HCEC 1CT (cell line): ENCODE results near the gene PPP1R13B.

Experiments
- DNase-seq: peaks from one replicate; pipeline ENCODE4 v3.0.0-alpha.2; 2017

Gene PPP1R13B

DNA sequence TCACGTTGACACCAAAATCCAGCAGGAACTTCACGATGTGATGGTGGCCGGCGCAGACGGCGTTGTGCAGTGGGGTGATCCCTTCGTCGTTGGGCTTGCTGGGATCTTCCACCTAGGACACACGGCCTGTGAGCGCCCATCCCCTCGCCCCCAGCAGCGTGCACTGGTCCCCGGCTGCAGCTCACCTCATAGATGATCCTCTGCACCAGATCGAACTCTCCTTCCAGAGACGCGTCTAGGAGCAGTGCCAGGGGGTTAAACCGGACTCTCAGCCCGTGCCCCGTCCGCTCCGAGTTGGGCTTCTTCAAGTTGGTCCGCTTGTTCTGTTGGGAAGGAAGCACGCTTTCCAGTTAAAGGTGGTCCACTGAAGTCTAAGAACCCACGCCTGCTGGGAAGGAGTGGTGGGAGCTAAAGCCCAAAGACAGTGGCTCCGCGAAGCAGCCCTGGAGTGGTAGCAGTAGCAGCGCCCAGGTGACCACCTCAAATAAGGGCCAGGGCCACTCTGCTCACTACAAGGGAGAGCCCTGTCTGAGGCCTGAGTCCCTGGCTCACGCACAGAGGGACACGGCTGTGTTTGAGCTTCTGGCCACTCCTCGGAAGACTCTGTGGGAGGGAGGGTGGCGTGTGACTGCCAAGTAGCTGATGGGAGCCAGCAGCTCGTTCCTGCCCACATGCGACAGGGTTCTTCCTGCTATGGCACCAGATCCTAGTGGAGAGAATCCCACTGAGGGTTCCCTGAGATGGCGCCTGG is 108.5 kb downstream of the PPP1R13B start:
- DNase-seq, result no peak

DNA sequence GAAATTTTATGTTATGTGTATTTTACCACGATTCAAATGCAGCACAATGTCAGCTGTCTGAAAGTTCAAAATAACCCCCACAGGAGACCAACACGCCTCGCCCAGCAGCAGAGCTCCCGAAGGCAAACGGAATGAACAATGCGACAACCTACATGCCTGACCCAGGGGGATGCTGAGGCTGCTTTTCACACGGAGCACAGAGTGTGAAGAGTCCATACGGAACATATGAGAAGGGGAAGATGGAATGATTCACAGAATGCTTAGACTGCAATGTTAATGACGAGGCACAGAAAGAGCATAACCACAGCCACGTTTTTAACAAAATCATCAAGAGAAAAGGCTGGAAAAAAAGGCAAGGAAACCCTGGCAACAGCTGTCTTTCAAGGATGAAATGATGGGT is 109.2 kb downstream of the PPP1R13B start:
- DNase-seq, result no peak

DNA sequence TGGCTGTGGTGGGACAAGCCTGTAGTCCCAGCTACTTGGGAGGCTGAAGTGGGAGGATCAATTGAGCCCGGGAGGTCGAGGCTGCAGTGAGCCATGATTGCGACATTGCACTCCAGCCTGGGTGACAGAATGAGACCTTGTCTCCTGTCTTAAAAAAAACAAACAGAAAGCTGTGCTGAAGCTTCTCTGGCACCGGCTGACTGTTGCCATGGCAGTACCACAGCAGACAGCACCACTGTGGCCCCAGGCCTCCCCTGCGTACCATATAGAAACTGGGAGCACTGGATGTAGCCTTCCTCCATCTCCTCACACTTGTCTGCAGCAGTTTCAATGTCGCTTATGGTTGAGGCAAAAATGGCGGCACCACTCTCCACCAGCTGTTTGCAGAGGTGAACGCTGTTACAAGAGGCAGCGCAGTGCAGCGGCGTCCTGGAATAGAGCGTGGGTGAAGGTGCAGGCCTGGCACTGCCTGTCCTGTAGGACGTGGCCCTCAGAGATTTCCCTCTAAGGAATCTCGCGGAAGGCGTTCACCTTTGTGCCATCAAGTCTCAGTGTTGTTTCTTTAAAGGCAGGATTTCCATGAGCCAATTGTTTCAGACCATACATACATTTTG is 109.8 kb downstream of the PPP1R13B start:
- DNase-seq, result no peak

GRCh38 chr14:103736546-103737431 is 110.6 kb downstream of the PPP1R13B start:
- DNase-seq, result no peak

DNA sequence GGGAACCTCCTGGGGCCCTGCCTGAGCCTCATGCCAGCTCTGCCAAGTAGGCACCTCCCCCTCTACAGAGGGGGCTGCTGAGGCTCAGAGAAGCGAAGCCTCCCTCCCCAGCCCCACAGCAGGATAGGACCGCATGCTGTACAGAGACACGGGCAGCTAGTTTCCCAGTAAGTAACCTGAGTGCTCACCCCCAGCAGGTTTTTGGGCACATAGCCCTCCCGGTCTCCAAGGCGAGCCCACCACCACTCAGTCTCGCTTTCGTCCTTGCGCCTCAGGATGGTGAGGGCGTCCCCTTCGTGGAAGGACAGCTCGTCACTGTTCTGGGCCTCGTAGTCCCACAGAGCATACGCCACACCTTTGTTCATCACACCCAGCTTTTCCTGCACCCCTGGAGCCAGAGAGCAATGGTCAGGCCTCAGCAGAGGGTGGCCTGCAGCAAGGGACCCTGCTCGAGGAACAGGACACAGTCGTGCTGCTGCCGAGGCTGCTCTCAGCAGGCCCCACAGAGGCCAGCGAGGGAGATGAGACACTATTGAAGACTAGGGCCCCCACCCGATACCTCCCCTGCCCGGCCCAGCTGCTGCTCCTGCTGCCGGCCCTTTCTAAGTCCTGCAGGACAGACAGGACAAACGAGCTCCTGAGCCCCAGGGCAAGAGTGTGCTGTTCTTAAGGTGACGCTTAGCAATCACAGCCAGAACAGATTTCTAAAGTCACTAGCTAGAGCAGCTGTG is 111.4 kb downstream of the PPP1R13B start:
- DNase-seq, result no peak

GRCh38 chr14:103735439-103735814 is 111.9 kb downstream of the PPP1R13B start:
- DNase-seq, result no peak

GRCh38 chr14:103735022-103735421 is 112.4 kb downstream of the PPP1R13B start:
- DNase-seq, result no peak

GRCh38 chr14:103734081-103734888 is 113.1 kb downstream of the PPP1R13B start:
- no peak for DNase-seq

GRCh38 chr14:103733651-103734050 is 113.7 kb downstream of the PPP1R13B start:
- no peak for DNase-seq

DNA sequence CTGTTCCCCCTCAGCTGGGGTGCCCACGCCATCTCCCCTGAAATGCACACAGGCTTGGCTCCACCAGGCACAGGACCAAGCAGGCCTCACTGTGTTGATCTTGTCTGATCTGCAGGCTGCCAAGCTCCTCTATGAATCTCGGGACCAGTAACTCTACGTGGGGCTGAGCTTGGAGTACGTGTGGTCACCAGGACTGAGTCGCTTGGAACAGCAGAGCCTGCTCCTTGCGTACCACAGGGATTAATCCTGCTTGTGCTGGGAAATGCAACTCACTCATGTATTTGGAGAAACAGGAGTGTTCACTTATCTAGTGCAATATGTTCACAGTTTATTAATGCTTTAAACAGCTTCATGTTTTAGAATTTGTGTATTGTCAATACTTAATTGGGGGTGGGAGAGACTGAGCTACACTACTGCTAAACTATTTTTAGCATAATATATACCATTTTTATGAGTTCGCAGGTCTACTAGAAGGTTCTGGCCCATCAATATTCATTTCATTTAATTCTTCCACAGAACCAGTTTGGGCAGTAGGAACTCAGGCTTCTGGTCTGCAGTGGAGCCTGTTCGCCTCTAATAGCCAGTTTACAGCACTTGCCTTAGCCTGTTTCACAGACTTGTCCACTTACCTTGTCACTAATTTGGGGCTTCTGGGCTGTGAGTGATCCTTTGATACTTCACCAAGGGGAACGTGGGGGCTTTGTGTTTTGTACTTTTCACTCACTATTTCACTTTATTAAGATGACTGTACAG is 114.3 kb downstream of the PPP1R13B start:
- DNase-seq, result no peak

DNA sequence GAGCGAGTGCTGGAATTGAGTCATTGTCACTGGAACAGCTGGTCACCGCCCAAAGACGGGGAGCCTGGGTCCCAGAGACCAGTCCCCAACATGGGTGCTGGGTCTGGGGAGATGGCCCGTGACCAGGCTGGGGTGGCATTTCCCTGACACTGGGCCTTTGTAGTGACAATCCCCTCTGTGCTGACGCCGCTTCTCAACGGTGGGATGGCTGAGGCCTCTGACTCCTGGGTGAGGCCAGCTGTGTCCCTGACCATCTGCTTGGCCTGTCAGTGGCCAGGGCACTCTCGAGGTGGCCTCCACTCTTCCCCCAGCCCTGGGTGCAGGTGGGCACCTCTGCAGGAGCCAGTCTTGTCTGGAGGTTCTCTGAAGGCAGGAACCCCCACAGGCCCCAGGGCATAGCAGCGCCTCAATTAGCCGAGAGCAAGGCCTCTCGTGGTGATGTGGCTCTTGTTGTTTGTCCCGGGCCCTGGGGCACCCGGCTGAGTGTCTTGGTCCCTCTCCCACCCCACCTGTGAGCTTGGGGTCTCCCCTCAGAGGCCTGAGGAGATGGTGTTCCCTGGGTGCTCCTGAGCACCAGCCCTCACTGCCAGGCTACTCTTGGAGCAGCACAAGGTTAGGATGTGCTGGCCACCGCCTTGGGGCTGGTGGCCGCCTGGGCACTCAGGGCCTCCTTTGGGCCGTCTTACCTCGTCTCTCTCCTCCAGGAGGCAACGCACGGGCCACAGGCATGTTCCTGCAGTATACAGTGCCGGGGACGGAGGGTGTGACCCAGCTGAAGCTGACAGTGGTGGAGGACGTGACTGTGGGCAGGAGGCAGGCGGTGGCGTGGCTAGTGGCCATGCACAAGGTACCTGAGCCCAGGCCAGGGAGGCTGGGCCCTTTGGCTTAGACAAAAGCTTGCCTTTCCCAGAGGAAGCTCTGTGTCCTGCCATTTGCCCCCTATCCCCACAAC is 115.2 kb downstream of the PPP1R13B start:
- no peak for DNase-seq

DNA sequence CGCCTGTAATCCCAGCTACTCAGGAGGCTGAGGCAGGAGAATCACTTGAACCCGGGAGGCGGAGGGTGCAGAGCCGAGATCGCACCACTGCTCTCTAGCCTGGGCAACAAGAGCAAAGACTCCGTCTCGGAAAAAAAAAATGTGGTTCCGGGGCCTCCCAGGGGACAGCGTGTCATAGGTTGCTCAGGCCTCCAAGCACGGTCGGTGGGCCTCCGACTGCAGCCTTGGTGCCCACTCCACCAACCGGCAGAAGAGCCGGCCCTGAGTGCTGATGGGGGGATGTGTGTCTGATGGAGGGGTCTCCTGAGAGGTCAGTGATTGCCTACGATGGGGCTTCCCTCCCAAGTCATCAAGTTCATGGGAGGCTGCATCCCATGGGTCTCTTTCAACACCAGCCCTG is 115.9 kb downstream of the PPP1R13B start:
- DNase-seq, result no peak

DNA sequence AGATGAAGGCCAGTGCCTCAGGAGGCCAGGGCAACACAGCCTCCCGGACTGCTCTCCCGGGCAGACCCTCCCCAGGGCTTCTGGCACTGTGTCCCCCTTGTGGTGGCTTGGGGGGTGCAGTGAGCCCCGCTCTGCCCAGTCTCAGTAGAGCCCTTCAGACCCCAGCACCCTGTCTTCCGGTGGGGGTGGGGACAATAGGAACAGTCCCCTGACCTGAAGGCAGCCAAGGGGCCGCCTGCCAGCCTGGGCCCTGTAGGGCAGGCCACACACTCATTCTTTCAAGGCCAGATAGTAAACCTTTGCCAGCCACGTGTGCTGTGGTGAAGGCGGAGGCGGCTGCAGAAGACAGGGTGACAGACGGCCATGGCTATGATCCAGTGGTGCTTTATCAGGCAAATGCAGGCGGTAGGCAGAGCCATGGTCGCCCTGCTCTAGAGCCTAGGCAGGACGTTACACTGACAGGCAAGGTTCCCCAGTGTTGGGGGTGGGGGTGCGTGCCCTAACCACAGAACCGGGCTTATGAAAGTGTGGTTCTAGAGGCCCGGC is 116.8 kb downstream of the PPP1R13B start:
- DNase-seq, result no peak

- DNase-seq, result no peak
Observed at GRCh38 chr14:103729496-103730448, 117.6 kb downstream of the PPP1R13B start.

DNA sequence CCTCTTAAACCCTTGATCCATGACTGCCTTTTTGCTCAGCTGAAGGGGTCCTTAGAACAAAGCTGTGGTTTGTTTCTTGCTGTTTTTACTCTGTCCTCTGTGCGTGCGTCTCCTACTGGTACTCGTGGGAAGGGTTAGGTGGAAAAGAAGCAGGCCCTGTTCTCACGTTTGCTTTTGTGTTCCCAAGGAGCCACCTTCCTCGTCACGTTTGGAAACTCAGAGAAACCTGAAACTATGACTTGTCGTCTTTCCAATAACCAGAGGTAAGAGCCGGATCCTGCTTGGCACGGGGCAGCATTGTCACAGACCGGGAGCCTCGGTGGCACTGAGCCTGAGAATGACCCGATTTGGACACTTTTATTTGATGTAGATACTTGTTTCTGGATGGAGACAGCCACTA is 118.7 kb downstream of the PPP1R13B start:
- no peak for DNase-seq

GRCh38 chr14:103728141-103728540 is 119.2 kb downstream of the PPP1R13B start:
- DNase-seq, result no peak

DNA sequence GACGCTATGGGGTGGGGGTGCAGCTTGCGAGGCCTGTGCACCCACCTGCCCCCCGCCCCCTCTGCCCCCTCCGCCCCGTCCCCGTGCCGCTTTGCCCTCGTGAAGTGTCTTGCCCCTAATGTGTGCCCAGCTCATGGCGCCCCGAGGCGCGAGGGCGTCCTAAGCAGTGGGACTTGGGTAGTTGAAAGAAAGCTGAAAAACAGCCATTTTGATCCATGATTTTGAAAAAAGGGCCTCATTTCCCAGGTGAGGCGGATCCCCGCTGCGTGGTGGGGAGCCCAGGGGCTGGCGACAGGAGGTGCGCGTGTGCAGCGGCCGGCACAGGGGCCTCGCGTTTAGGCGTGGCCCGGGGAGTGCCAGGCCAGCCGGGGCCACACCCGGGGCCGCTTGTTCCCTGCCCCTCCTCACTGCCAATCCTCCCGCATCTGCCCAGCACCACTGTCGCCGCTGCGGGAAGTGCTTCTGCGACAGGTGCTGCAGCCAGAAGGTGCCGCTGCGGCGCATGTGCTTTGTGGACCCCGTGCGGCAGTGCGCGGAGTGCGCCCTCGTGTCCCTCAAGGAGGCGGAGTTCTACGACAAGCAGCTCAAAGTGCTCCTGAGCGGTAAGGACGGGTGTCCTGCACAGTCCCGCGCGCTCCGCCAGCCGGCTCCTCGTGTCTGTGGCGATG is 119.9 kb downstream of the PPP1R13B start:
- no peak for DNase-seq

GRCh38 chr14:103726474-103726873 is 120.9 kb downstream of the PPP1R13B start:
- no peak for DNase-seq
